HepG2 (cell line): ENCODE results near the gene OR6X1. TPM values are rescaled to one million over a fixed set of nuclear protein-coding genes. Genes with fewer than 3 reads are reported as not detected.

Experiments used
- ATAC-seq: fragments of 200-7000 bp; cut with Tn5 transposase; 3 replicates; pipeline ENCODE4 v1.9.1; 2020; ENCODE audit warnings: mild to moderate bottlenecking, moderate library complexity
- BruUV-seq: library from RNA; stranded (reverse); fragments of 400-500 nt; replicated peaks from 2 replicates; lab custom pipeline; 2021; lab: Mats Ljungman, UMichigan
- CTCF ChIA-PET: fragments of 300-600 bp; formaldehyde crosslinking; extraction: SDS; loops from one replicate; lab custom pipeline; 2021; ENCODE audit warnings: low total read pairs, inconsistent platforms, low intra/inter-chr PET ratio; lab: Yijun Ruan, JAX
- POLR2A ChIA-PET: fragments of 350-600 bp; sonication (Branson Sonifier 250); formaldehyde crosslinking; loops from one replicate; lab custom pipeline; 2020; ENCODE audit warnings: antibody characterized with exemption, inconsistent platforms; lab: Yijun Ruan, JAX
- DNase-seq: peaks from one replicate; pipeline ENCODE4 v3.0.0-alpha.2; 2015; ENCODE audit warnings: low spot score
- FAIRE-seq: peaks from 3 replicates; lab custom pipeline; 2011; peaks lifted over from hg19 to GRCh38; lab: Jason Lieb, UNC
- H2AFZ ChIP-seq: one replicate; pipeline ENCODE4 v1.6.1; 2011; ENCODE audit warnings: low read length, inconsistent platforms
- H3K27ac ChIP-seq: fragments of 300-600 bp; 3 replicates; pipeline ENCODE4 v1.8.0; 2011; ENCODE audit warnings: mixed run types, mild to moderate bottlenecking, mixed read lengths, low read length, inconsistent platforms; ENCODE audit not compliant: insufficient read depth; ENCODE audit errors: extremely low read length
- H3K27me3 ChIP-seq, 2 experiments: fragments of 200-600 bp in 1 of 2; 2 replicates in 1 of 2; 3 replicates in 1 of 2; pipeline versions ENCODE4 v1.6.0 to v1.8.0; 2011; ENCODE audit warnings: low read length in 2 of 2, mild to moderate bottlenecking in 2 of 2, moderate library complexity in 2 of 2, inconsistent platforms in 1 of 2; ENCODE audit not compliant: insufficient read depth in 2 of 2, control insufficient read depth in 1 of 2
- H3K36me3 ChIP-seq, 2 experiments: fragments of 200-600 bp in 1 of 2; replicated peaks in 1 of 2; 2 replicates in 1 of 2; 3 replicates in 1 of 2; pipeline versions ENCODE4 v1.5.1 to v1.8.0; 2011; ENCODE audit warnings: low read length in 2 of 2, inconsistent platforms in 1 of 2; ENCODE audit not compliant: insufficient read depth in 2 of 2, control insufficient read depth in 1 of 2
- H3K4me1 ChIP-seq: 2 replicates; pipeline ENCODE4 v1.5.1; 2012; ENCODE audit warnings: low read length, inconsistent platforms; ENCODE audit not compliant: insufficient read depth
- H3K4me2 ChIP-seq: 2 replicates; pipeline ENCODE4 v1.6.0; 2011; ENCODE audit warnings: low read depth, low read length, inconsistent platforms
- H3K4me3 ChIP-seq, 3 experiments: fragments of 200-600 bp in 1 of 3; sonication (generic), shearing (Covaris generic) in 1 of 3; replicated peaks in 1 of 3; 2 replicates each; pipeline ENCODE4 v1.5.1; 2011 to 2016; ENCODE audit warnings: low read length in 3 of 3, inconsistent platforms in 2 of 3, low read depth in 2 of 3, mild to moderate bottlenecking in 2 of 3, control low read depth in 1 of 3, mixed read lengths in 1 of 3; ENCODE audit not compliant: insufficient read depth in 1 of 3
- H3K79me2 ChIP-seq: one replicate; pipeline ENCODE4 v1.6.1; 2011; ENCODE audit warnings: low read length, inconsistent platforms; ENCODE audit not compliant: insufficient read depth
- H3K9ac ChIP-seq: 2 replicates; pipeline ENCODE4 v1.6.0; 2011; ENCODE audit warnings: mild to moderate bottlenecking, low read depth, low read length, inconsistent platforms; ENCODE audit not compliant: insufficient read depth
- H3K9me3 ChIP-seq: 2 replicates; pipeline ENCODE4 v1.5.1; 2012; ENCODE audit warnings: mild to moderate bottlenecking, low read length
- H4K20me1 ChIP-seq: 2 replicates; pipeline ENCODE4 v1.6.0; 2011; ENCODE audit warnings: inconsistent platforms, mild to moderate bottlenecking, low read length, moderate library complexity; ENCODE audit not compliant: insufficient read depth
- ASH2L ChIP-seq: fragments of 300-600, 200-600 bp; sonication (generic); IDR thresholded peaks from 2 replicates; pipeline ENCODE4 v1.7.0; 2017; ENCODE audit warnings: low read depth, mild to moderate bottlenecking, moderate library complexity, mixed read lengths, low read length; ENCODE audit not compliant: insufficient read length
- NCOR1 ChIP-seq: fragments of 200-600 bp; sonication (generic); IDR thresholded peaks from 2 replicates; pipeline ENCODE4 v1.7.0; 2017; ENCODE audit warnings: antibody characterized with exemption, low read length, borderline replicate concordance
- ZNF292 ChIP-seq: sonication (generic); formaldehyde crosslinking; IDR thresholded peaks from 2 replicates; pipeline ENCODE4 v1.8.1; 2022; ENCODE audit warnings: mild to moderate bottlenecking, low read depth, missing genetic modification reagents, borderline replicate concordance
- ZNF652 ChIP-seq: IDR thresholded peaks from 2 replicates; pipeline ENCODE4 v1.6.1; 2016; ENCODE audit warnings: low read depth, borderline replicate concordance
- ZSCAN5A ChIP-seq: sonication (generic); formaldehyde crosslinking; IDR thresholded peaks from 2 replicates; pipeline ENCODE4 v1.8.0; 2022; ENCODE audit warnings: mild to moderate bottlenecking, missing genetic modification reagents, borderline replicate concordance
- WGBS: methylation state at CpG from one replicate; pipeline ENCODE4 v1.1.6; 2017; ENCODE audit warnings: low lambda C conversion rate; 5-methylcytosine and 5-hydroxymethylcytosine counted together
- in situ Hi-C: cut with HindIII; loops from 2 replicates; pipeline ENCODE4 v1.10.0; 2017; ENCODE audit warnings: low pct_unique_long_range_greater_than_20kb; ENCODE audit not compliant: extremely low pct_ligation_motif_present
- intact Hi-C: fragments of 100-400 bp; cut with micrococcal nuclease; formaldehyde crosslinking; loops from one replicate; pipeline ENCODE4 v1.10.0; 2022; ENCODE audit not compliant: unreplicated experiment
- polyA plus RNA-seq, 8 experiments: library from polyadenylated mRNA; depleted of rRNA in 3 of 8; stranded (reverse) in 7 of 8; unstranded in 1 of 8; fragments of >200 nt; fragmentation: Illumina TruSeq in 4 of 8; extraction: Trizol in 4 of 8; gene quantifications; 2 replicates each; pipeline versions ENCODE4 v1.2.1 to v1.2.3, GENCODE V29; 2011 to 2016; ENCODE audit warnings: low read depth in 4 of 8, missing spikeins in 1 of 8, mixed read lengths in 1 of 8; ENCODE audit not compliant: insufficient read depth in 1 of 8
- total RNA-seq, 5 experiments: library from RNA; depleted of rRNA; stranded (reverse); fragments of >200 nt; fragmentation: Illumina TruSeq; extraction: Trizol; gene quantifications; 2 replicates each; pipeline ENCODE4 v1.2.3, GENCODE V29; 2016; ENCODE audit warnings: low read depth in 1 of 5

OR6X1 gene
- total and polyA plus RNA-seq, 2 of the 13 experiments (the other 11 are each of a cell fraction or from before 2014, with no cell fraction given) = not detected

GRCh38 chr11:123745764-123746451, 8.4 kb downstream of the OR6X1 start (continued):
- no peak for TF ChIP-seq ZSCAN5A (CRISPR knock-in tag)
- no peak for TF ChIP-seq ASH2L
- no peak for TF ChIP-seq ZNF652 (CRISPR knock-in tag)

GRCh38 chr11:123742724-123743120, 11.6 kb downstream of the OR6X1 start:
- BruUV-seq = no TSS peak
- ATAC-seq (no peak), FAIRE-seq (no peak), DNase-seq (no peak)
- Histone ChIP-seq H4K20me1 (no peaks in the 10 kb centered on the region), H3K9ac (no peak overlapping the region), H3K9me3 (no peaks in the 10 kb centered on the region), H3K4me1 (peaks cover 23% of the 10 kb centered on the region), H3K36me3 (peaks cover 1 to 12% of the 10 kb centered on the region in 2 experiments; a peak in 3 of 5 replicates), H3K27ac (no peak overlapping the region), H3K27me3 (peaks cover 0 to 3% of the 10 kb centered on the region in 2 experiments; a peak in 1 of 5 replicates), H3K4me3 (no peak overlapping the region), H2AFZ (peak overlapping the region; percentile 38), H3K79me2 (peaks cover 28% of the 10 kb centered on the region), H3K4me2 (0 out of 2 replicates have a peak overlapping the region, but pooled peaks have one; percentile 81)
- TF ChIP-seq NCOR1 (no peak), ZNF292 (CRISPR knock-in tag) (no peak)
- intact Hi-C loops = loop anchor here (5.0 kb wide), 1 partner anchor 1000 kb away; no protein-coding TSS in a partner anchor
- ChIA-PET CTCF (no interaction called here), POLR2A (interaction anchor here (0.6 kb wide), 1 partner anchor 1831 kb away, joined by 3 read pairs; no protein-coding TSS in a partner anchor)
- in situ Hi-C loops = no loop called here
- 87% methylated on average over 3 of the region's 3 CpGs for WGBS
